Osteocyte (in vitro differentiated cells): ENCODE measurements around the gene BPIFB2. TPM values are rescaled to one million over a fixed set of nuclear protein-coding genes. Genes with fewer than 3 reads are reported as not detected.

Experiments
- DNase-seq: peaks from one replicate; pipeline ENCODE4 v3.0.0; 2021; ENCODE audit warnings: mixed read lengths; ENCODE audit not compliant: unreplicated experiment; ENCODE audit errors: extremely low spot score
- H3K27ac Mint-ChIP-seq: one replicate; pipeline ENCODE4 v1.8.0; 2021; ENCODE audit warnings: mild to moderate bottlenecking, mixed read lengths; ENCODE audit not compliant: unreplicated experiment
- H3K27me3 Mint-ChIP-seq: one replicate; pipeline ENCODE4 v1.8.0; 2021; ENCODE audit warnings: mixed read lengths; ENCODE audit not compliant: unreplicated experiment
- H3K36me3 Mint-ChIP-seq: one replicate; pipeline ENCODE4 v1.8.0; 2021; ENCODE audit warnings: mixed read lengths; ENCODE audit not compliant: unreplicated experiment
- H3K4me1 Mint-ChIP-seq: one replicate; pipeline ENCODE4 v1.8.0; 2021; ENCODE audit warnings: mixed read lengths; ENCODE audit not compliant: unreplicated experiment
- H3K4me3 Mint-ChIP-seq: one replicate; pipeline ENCODE4 v1.8.0; 2021; ENCODE audit warnings: mild to moderate bottlenecking, moderate library complexity, mixed read lengths; ENCODE audit not compliant: unreplicated experiment
- H3K9me3 Mint-ChIP-seq: one replicate; pipeline ENCODE4 v1.8.0; 2021; ENCODE audit warnings: mixed read lengths; ENCODE audit not compliant: unreplicated experiment
- total RNA-seq: library from RNA; stranded (reverse); gene quantifications from 2 replicates; pipeline ENCODE4 v1.2.1, GENCODE V29; 2021
- TF ChIP-seq, protein P1 (sequence below): fragments of 200-600 bp; sonication (generic); IDR thresholded peaks from 2 replicates; pipeline ENCODE4 v1.5.0; 2021; ENCODE audit warnings: antibody characterized with exemption, mild to moderate bottlenecking, moderate library complexity

Gene BPIFB2
- total RNA-seq, 1 donor from 2014 or later = not detected

DNA sequence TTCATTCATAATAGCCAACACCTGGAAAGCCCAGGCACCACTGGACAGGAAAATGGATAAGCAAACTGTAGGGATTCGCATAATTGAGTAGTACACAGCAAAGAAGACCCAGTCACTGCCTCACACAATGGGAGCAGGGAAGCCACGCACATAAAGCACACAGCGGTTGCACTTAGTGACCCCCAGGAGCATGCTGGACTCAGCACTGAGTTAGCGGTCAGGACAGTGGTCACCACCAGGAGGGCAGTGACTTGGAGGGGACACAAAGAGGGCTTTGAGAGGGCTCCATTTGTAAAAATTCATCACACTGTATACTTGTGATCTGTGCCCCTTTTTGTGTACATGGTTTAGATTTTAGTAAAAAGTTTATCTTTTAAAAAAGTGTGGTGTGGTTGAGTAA is 43.8 kb downstream of the BPIFB2 start:
- Mint-ChIP-seq H3K4me3 (no peak overlapping the region), H3K27ac (no peak overlapping the region), H3K9me3 (peaks cover under 1% of the 10 kb centered on the region), H3K27me3 (no peaks in the 10 kb centered on the region), H3K36me3 (no peaks in the 10 kb centered on the region), H3K4me1 (no peaks in the 10 kb centered on the region)
- TF ChIP-seq, protein P1, sequence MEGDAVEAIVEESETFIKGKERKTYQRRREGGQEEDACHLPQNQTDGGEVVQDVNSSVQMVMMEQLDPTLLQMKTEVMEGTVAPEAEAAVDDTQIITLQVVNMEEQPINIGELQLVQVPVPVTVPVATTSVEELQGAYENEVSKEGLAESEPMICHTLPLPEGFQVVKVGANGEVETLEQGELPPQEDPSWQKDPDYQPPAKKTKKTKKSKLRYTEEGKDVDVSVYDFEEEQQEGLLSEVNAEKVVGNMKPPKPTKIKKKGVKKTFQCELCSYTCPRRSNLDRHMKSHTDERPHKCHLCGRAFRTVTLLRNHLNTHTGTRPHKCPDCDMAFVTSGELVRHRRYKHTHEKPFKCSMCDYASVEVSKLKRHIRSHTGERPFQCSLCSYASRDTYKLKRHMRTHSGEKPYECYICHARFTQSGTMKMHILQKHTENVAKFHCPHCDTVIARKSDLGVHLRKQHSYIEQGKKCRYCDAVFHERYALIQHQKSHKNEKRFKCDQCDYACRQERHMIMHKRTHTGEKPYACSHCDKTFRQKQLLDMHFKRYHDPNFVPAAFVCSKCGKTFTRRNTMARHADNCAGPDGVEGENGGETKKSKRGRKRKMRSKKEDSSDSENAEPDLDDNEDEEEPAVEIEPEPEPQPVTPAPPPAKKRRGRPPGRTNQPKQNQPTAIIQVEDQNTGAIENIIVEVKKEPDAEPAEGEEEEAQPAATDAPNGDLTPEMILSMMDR = no peak
- no peak for DNase-seq

DNA sequence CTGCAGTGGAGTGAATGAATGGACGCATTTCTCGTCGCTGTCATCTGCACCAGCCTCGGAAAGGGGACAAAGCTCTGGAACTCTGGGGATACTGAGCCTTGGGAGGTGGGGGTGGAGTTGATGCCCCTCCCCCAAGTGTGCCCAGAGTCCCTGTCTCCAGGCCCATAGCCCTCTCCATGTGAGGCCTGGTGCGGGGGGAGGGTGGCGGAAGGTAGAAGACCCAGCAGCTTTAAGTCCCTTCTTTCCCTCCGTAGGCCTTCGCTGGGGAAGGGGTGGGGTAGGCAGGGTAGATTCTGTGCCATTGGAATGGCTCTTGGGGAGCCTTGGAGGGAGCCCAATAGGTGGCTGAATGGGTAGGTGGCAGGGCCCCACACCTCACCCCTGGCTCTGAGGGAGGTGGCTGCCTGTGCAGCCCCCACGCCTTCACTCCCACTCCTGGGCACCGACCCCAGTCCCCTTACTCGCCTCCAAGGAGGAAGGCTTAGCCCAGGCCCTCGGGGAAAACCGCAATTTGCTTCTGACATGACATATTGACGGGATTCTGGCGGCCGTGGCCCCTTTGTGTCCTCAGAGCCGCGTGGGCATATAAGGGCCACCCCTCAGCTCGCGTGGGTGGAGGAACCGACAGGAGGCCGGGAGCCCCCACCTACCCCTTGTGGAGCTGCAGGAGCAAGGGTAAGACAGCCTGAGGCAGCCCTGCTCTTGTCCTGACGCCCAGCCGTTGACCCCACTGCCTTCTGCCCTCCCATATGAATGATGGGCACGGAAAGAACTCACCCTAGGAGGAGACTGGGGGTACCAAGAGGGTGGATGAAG is 46.0 kb downstream of the BPIFB2 start, which contains the start of gene BPIFB3:
Gene BPIFB3, plus strand, starts transcription at position 613 of the 816 bp plus-strand sequence. CDS start 1,533 bp downstream, outside the sequence.
- H3K4me1 Mint-ChIP-seq = no peaks in the 10 kb centered on the region
- H3K4me3 Mint-ChIP-seq = no peak within 1 kb of the TSS
- H3K27ac Mint-ChIP-seq = no peak within 1 kb of the TSS
- H3K27me3 Mint-ChIP-seq = peaks cover under 1% of the 10 kb centered on the region
- TF ChIP-seq, protein P1 = no peak
- H3K9me3 Mint-ChIP-seq = no peaks in the 10 kb centered on the region
- no peaks in the 10 kb centered on the region for H3K36me3 Mint-ChIP-seq
- DNase-seq = no peak

DNA sequence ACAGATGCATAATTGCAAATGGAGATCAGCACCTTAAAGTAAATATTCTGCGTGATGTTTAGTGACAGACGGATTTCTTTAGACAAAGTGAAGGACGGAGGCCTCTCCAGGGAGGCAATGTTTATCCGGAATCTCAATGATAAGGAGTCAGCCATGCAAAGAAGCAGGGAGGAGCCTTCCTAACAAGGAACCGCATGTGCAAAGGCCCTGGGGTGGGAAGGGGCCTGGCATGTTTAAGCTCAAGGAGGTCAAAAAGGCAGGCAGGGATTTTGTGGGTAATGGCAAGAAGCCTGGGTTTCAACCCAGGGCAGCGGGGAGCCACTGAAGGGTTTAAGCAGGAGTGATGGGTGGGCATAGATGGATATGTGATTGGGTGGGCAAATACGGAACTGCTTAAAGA is 46.9 kb downstream of the BPIFB2 start:
- no peaks in the 10 kb centered on the region for H3K9me3 Mint-ChIP-seq
- H3K27me3 Mint-ChIP-seq = peaks cover 3% of the 10 kb centered on the region
- no peak overlapping the region for H3K27ac Mint-ChIP-seq
- H3K4me3 Mint-ChIP-seq = no peak overlapping the region
- H3K4me1 Mint-ChIP-seq = no peaks in the 10 kb centered on the region
- DNase-seq = no peak
- H3K36me3 Mint-ChIP-seq = no peaks in the 10 kb centered on the region
- TF ChIP-seq, protein P1 = no peak

DNA sequence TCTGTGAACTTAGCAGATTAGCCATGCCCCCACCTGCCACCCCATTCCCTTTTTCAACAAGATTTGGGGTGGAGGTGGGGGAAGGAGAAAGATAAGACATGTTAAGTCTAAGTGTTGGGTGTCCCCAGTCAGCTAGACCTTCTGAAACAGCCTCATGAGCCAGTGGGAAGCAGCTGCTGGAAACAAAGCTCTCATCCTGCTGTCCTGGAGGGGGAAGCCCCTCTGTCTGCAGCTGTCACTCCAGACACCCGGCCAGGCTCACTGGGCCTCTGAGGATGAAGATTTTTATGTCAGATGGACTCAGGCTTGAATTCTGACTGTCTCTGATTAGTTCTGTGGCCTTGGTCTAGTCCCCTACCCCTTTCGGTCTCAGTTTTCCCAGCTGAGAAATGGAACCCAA is 47.3 kb downstream of the BPIFB2 start:
- Mint-ChIP-seq H3K4me1 (no peaks in the 10 kb centered on the region), H3K4me3 (no peak overlapping the region), H3K9me3 (no peaks in the 10 kb centered on the region), H3K36me3 (no peaks in the 10 kb centered on the region), H3K27me3 (peaks cover 3% of the 10 kb centered on the region), H3K27ac (no peak overlapping the region)
- TF ChIP-seq, protein P1 = no peak
- DNase-seq = no peak

DNA sequence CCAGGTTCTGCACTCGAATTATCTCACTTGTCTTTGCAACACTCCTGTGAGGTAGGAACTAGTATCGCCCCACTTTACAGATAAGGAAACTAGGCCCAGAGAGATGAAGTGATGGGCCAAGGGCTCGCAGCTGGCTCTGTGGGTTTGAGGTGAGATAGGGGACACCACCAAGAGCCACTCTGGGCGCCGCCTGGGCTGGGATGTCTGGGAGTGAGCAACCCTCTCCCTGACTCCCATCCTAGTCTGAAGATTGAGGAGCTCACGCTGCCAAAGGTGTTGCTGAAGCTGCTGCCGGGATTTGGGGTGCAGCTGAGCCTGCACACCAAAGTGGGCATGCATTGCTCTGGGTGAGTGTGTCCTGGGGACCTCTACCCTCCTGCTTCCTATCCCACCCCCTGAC is 51.6 kb downstream of the BPIFB2 start:
- Mint-ChIP-seq H3K36me3 (no peaks in the 10 kb centered on the region), H3K4me1 (no peaks in the 10 kb centered on the region), H3K9me3 (no peaks in the 10 kb centered on the region), H3K27me3 (peaks cover 6% of the 10 kb centered on the region), H3K4me3 (no peak overlapping the region), H3K27ac (no peak overlapping the region)
- TF ChIP-seq, protein P1 = no peak
- DNase-seq = no peak
